AG09319 (cell line): ENCODE data around the gene TMEFF1.
"Not testable (repeated sequence)": the region's sequence is repeated elsewhere in the genome, so short reads cannot be mapped to it uniquely, and the experiment has no call there.

Experiments
- DNase-seq: peaks from one replicate; pipeline ENCODE4 v3.0.0-alpha.2; 2010; ENCODE audit warnings: low read depth; ENCODE audit errors: extremely low read depth
- CTCF ChIP-seq: IDR thresholded peaks from 2 replicates; pipeline ENCODE4 v1.5.1; 2011; ENCODE audit warnings: low read depth, mild to moderate bottlenecking, inconsistent platforms, low read length, moderate library complexity

Gene TMEFF1

GRCh38 chr9:100498592-100498991 lies 25.6 kb downstream of the TMEFF1 start:
- no peak for DNase-seq
- no peak for TF ChIP-seq CTCF

GRCh38 chr9:100499460-100499859 lies 26.5 kb downstream of the TMEFF1 start:
- TF ChIP-seq CTCF = no peak
- no peak for DNase-seq

- TF ChIP-seq CTCF = no peak
- DNase-seq = no peak
Measured at GRCh38 chr9:100499866-100500265, 26.9 kb downstream of the TMEFF1 start.

GRCh38 chr9:100505564-100506159 lies 32.7 kb downstream of the TMEFF1 start:
- no peak for DNase-seq
- peak; percentile 54 for TF ChIP-seq CTCF

GRCh38 chr9:100507350-100507749 lies 34.4 kb downstream of the TMEFF1 start:
- not testable (repeated sequence) for DNase-seq

- DNase-seq = no peak
- no peak for TF ChIP-seq CTCF
Measured at GRCh38 chr9:100511205-100511604, 38.3 kb downstream of the TMEFF1 start.

- DNase-seq = no peak
- no peak for TF ChIP-seq CTCF
Measured at GRCh38 chr9:100515578-100516494, 42.9 kb downstream of the TMEFF1 start.
